ENCODE measurements around the gene KNOP1.
"Not testable (repeated sequence)": the region's sequence is repeated elsewhere in the genome, so short reads cannot be mapped to it uniquely, and the experiment has no call there.

The KNOP1 gene

GRCh38 chr16:19683453-19684236 is 34.4 kb downstream of the KNOP1 start:
- no peak for DNase-seq (ENCODE audit: low spot score)

GRCh38 chr16:19681637-19682036 is 36.4 kb downstream of the KNOP1 start:
- DNase-seq (ENCODE audit: low spot score), result no peak

GRCh38 chr16:19680881-19681340 is 37.1 kb downstream of the KNOP1 start:
- no peak for DNase-seq (ENCODE audit: low spot score)

- DNase-seq (ENCODE audit: low spot score), result not testable (repeated sequence)
Observed at GRCh38 chr16:19679281-19679680, 38.7 kb downstream of the KNOP1 start.

GRCh38 chr16:19678804-19679203 is 39.2 kb downstream of the KNOP1 start:
- DNase-seq (ENCODE audit: low spot score), result no peak

- no peak for DNase-seq (ENCODE audit: low spot score)
Observed at GRCh38 chr16:19677402-19677801, 40.6 kb downstream of the KNOP1 start.

GRCh38 chr16:19674485-19674884 is 43.5 kb downstream of the KNOP1 start:
- no peak for DNase-seq (ENCODE audit: low spot score)

- no peak for DNase-seq (ENCODE audit: low spot score)
Observed at GRCh38 chr16:19672378-19672777, 45.6 kb downstream of the KNOP1 start.

- DNase-seq (ENCODE audit: low spot score), result no peak
Observed at GRCh38 chr16:19666477-19666876, 51.5 kb downstream of the KNOP1 start.

- DNase-seq (ENCODE audit: low spot score), result not testable (repeated sequence)
Observed at GRCh38 chr16:19665313-19665712, 52.7 kb downstream of the KNOP1 start.

- DNase-seq (ENCODE audit: low spot score), result no peak
Observed at GRCh38 chr16:19664166-19664565, 53.9 kb downstream of the KNOP1 start.

- DNase-seq (ENCODE audit: low spot score), result no peak
Observed at GRCh38 chr16:19662351-19662750, 55.7 kb downstream of the KNOP1 start.

GRCh38 chr16:19660432-19660831 is 57.6 kb downstream of the KNOP1 start:
- no peak for DNase-seq (ENCODE audit: low spot score)

- no peak for DNase-seq (ENCODE audit: low spot score)
Observed at GRCh38 chr16:19659554-19659953, 58.5 kb downstream of the KNOP1 start.

GRCh38 chr16:19657831-19658230 is 60.2 kb downstream of the KNOP1 start:
- no peak for DNase-seq (ENCODE audit: low spot score)

- DNase-seq (ENCODE audit: low spot score), result no peak
Observed at GRCh38 chr16:19655242-19655777, 62.7 kb downstream of the KNOP1 start.

GRCh38 chr16:19654147-19654546 is 63.9 kb downstream of the KNOP1 start:
- DNase-seq (ENCODE audit: low spot score), result no peak

All from CD4-positive, alpha-beta T cell treated with Interleukin-15 for 4 hours (primary cell).